ENCODE measurements around the gene KCNH2.

DNA sequence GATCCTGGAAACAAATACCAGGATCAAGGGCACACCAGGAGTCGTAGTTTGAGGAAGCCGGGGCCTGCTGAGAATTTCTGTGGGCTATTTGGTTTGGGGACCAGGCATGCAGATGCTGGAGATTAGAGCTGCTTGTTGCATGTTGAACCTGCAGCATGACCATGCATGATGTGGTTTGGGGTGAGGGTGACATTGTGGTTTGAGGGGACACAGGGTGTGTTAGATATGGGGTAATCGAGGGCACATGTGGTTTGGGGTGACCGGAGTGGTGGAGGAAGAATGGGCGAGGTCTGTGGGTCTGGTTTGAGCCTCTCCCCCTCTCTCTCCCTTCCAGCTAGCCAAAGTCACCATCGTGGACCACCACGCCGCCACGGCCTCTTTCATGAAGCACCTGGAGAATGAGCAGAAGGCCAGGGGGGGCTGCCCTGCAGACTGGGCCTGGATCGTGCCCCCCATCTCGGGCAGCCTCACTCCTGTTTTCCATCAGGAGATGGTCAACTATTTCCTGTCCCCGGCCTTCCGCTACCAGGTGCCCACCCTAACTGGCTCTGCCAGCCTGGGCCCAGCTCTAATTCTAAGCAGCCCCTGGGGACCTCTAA lies 22.9 kb upstream of the KCNH2 start:
- TF ChIP-seq POLR2A (IDR thresholded peaks at IDR 0.05; ENCODE audit: low read depth, low read length): no peak
- TF ChIP-seq POLR2AphosphoS5 (IDR thresholded peaks at IDR 0.05; ENCODE audit: low read depth, low read length): no peak
- no peak for TF ChIP-seq POU2F2 (IDR thresholded peaks at IDR 0.05; ENCODE audit: low read depth, low read length)
- no peak for TF ChIP-seq TAF1 (IDR thresholded peaks at IDR 0.05; ENCODE audit: low read depth, low read length)
